Chondrocyte (in vitro differentiated cells): Measurements from ENCODE around the gene GSAP. TPM values are rescaled to one million over a fixed set of nuclear protein-coding genes. Genes with fewer than 3 reads are reported as not detected.
"Not testable (repeated sequence)": the region's sequence is repeated elsewhere in the genome, so short reads cannot be mapped to it uniquely, and the experiment has no call there.

Experiments
- DNase-seq: peaks from one replicate; pipeline ENCODE4 v3.0.0; 2021; ENCODE audit warnings: mixed read lengths, low spot score
- H3K27ac Mint-ChIP-seq: one replicate; pipeline ENCODE4 v1.8.0; 2021; ENCODE audit warnings: mild to moderate bottlenecking, moderate library complexity, mixed read lengths; ENCODE audit not compliant: unreplicated experiment
- H3K27me3 Mint-ChIP-seq: 2 replicates; pipeline ENCODE4 v1.8.0; 2021; ENCODE audit warnings: low read depth, mixed read lengths
- H3K36me3 Mint-ChIP-seq: 2 replicates; pipeline ENCODE4 v1.8.0; 2021; ENCODE audit warnings: low read depth, mixed read lengths
- H3K4me1 Mint-ChIP-seq: 2 replicates; pipeline ENCODE4 v1.8.0; 2021; ENCODE audit warnings: low read depth, mild to moderate bottlenecking, mixed read lengths
- H3K4me3 Mint-ChIP-seq: one replicate; pipeline ENCODE4 v1.8.0; 2021; ENCODE audit warnings: mild to moderate bottlenecking, moderate library complexity, mixed read lengths; ENCODE audit not compliant: unreplicated experiment
- H3K9me3 Mint-ChIP-seq: 2 replicates; pipeline ENCODE4 v1.8.0; 2021; ENCODE audit warnings: low read depth, mixed read lengths
- CTCF ChIP-seq: fragments of 200-600 bp; sonication (generic); IDR thresholded peaks from 2 replicates; pipeline ENCODE4 v1.5.0; 2021; ENCODE audit warnings: antibody characterized with exemption, mild to moderate bottlenecking, moderate library complexity
- total RNA-seq: library from RNA; stranded (reverse); gene quantifications from 3 replicates; pipeline ENCODE4 v1.2.1, GENCODE V29; 2021

The GSAP gene
- total RNA-seq, 1 donor from 2014 or later, result 1.9 TPM

- H3K9me3 Mint-ChIP-seq, result no peaks in the 10 kb centered on the region
- H3K27me3 Mint-ChIP-seq, result no peaks in the 10 kb centered on the region
- no peak overlapping the region for H3K4me3 Mint-ChIP-seq
- H3K27ac Mint-ChIP-seq, result peak overlapping the region; percentile 36
- peaks cover 25% of the 10 kb centered on the region for H3K4me1 Mint-ChIP-seq
- H3K36me3 Mint-ChIP-seq, result no peaks in the 10 kb centered on the region
- TF ChIP-seq CTCF, result no peak
- no peak for DNase-seq
These were observed 39.2 kb upstream of the GSAP start for GRCh38 chr7:77455321-77455720.

GRCh38 chr7:77454802-77455201, 38.7 kb upstream of the GSAP start:
- Mint-ChIP-seq H3K27me3 (no peaks in the 10 kb centered on the region), H3K36me3 (no peaks in the 10 kb centered on the region), H3K4me3 (no peak overlapping the region), H3K27ac (no peak overlapping the region), H3K9me3 (no peaks in the 10 kb centered on the region), H3K4me1 (peaks cover 29% of the 10 kb centered on the region)
- no peak for TF ChIP-seq CTCF
- no peak for DNase-seq

- Mint-ChIP-seq H3K4me1 (peaks cover 29% of the 10 kb centered on the region), H3K27ac (peak overlapping the region; percentile 88), H3K36me3 (no peaks in the 10 kb centered on the region), H3K4me3 (no peak overlapping the region), H3K9me3 (no peaks in the 10 kb centered on the region), H3K27me3 (no peaks in the 10 kb centered on the region)
- TF ChIP-seq CTCF, result no peak
- DNase-seq, result no peak
These were observed 37.4 kb upstream of the GSAP start for GRCh38 chr7:77453531-77453930.

- DNase-seq, H3K36me3 Mint-ChIP-seq, H3K9me3 Mint-ChIP-seq, H3K27me3 Mint-ChIP-seq, H3K4me3 Mint-ChIP-seq, H3K27ac Mint-ChIP-seq: not testable (repeated sequence)
- H3K4me1 Mint-ChIP-seq, result peaks cover 33% of the 10 kb centered on the region
These were observed 35.8 kb upstream of the GSAP start for GRCh38 chr7:77451950-77452349.

- no peaks in the 10 kb centered on the region for H3K9me3 Mint-ChIP-seq
- no peak overlapping the region for H3K4me3 Mint-ChIP-seq
- no peaks in the 10 kb centered on the region for H3K36me3 Mint-ChIP-seq
- no peak for TF ChIP-seq CTCF
- H3K27ac Mint-ChIP-seq, result no peak overlapping the region
- H3K4me1 Mint-ChIP-seq, result peaks cover 42% of the 10 kb centered on the region
- DNase-seq, result no peak
- no peaks in the 10 kb centered on the region for H3K27me3 Mint-ChIP-seq
These were observed 34.5 kb upstream of the GSAP start for GRCh38 chr7:77450613-77451012.

- no peak for DNase-seq
- no peaks in the 10 kb centered on the region for H3K36me3 Mint-ChIP-seq
- no peaks in the 10 kb centered on the region for H3K9me3 Mint-ChIP-seq
- H3K27me3 Mint-ChIP-seq, result no peaks in the 10 kb centered on the region
- no peak for TF ChIP-seq CTCF
- no peak overlapping the region for H3K4me3 Mint-ChIP-seq
- H3K27ac Mint-ChIP-seq, result peak overlapping the region; percentile 70
- peaks cover 36% of the 10 kb centered on the region for H3K4me1 Mint-ChIP-seq
These were observed 33.9 kb upstream of the GSAP start for GRCh38 chr7:77450054-77450453.
